Erythroblast (primary cell): Measurements from ENCODE around the gene PRIM2.
"Not testable (repeated sequence)": the region's sequence is repeated elsewhere in the genome, so short reads cannot be mapped to it uniquely, and the experiment has no call there.

Experiments used
- GATA1 ChIP-seq: IDR thresholded peaks from 2 replicates; pipeline ENCODE4 v1.6.1; 2011; ENCODE audit warnings: low read depth, mild to moderate bottlenecking, control low read depth, low read length, moderate library complexity
- POLR2A ChIP-seq: IDR thresholded peaks from 2 replicates; pipeline ENCODE4 v1.6.1; 2011; ENCODE audit warnings: mild to moderate bottlenecking, low read length

DNA sequence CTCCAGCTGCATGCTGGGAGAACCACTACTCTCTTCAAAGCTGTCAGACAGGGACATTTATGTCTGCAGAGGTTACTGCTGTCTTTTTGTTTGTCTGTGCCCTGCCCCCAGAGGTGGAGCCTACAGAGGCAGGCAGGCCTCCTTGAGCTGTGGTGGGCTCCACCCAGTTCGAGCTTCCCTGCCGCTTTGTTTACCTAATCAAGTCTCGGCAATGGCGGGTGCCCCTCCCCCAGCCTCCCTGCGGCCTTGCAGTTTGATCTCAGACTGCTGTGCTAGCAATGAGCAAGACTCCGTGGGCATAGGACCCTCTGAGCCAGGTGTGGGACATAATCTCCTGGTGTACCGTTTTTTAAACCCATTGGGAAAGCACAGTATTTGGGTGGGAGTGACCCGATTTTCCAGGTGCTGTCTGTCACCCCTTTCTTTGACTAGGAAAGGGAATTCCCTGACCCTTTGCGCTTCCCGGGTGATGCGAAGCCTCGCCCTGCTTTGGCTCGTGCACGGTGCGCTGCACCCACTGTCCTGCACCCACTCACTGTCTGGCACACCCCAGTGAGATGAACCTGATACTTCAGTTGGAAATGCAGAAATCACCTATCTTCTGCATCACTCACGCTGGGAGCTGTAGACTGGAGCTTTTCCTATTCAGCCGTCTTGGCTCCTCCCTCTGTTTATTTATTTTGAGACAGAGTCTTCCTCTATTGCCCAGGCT is 43.2 kb upstream of the PRIM2 start:
- TF ChIP-seq POLR2A, GATA1: not testable (repeated sequence)
